GM18867 (cell line): ENCODE data around the gene MPHOSPH6.
"Not testable (repeated sequence)": the region's sequence is repeated elsewhere in the genome, so short reads cannot be mapped to it uniquely, and the experiment has no call there.

Source experiments
- ATAC-seq: cut with Tn5 transposase; IDR thresholded peaks from one replicate; pipeline ENCODE4 v1.9.1; 2021; ENCODE audit warnings: mild to moderate bottlenecking, moderate library complexity; ENCODE audit not compliant: unreplicated experiment

The MPHOSPH6 gene

GRCh38 chr16:82124651-82125050 lies 45.4 kb downstream of the MPHOSPH6 start:
- no peak for ATAC-seq

- ATAC-seq: no peak
Observed at GRCh38 chr16:82119405-82119804, 50.6 kb downstream of the MPHOSPH6 start.

- no peak for ATAC-seq
Observed at GRCh38 chr16:82118749-82119148, 51.3 kb downstream of the MPHOSPH6 start.

- no peak for ATAC-seq
Observed at GRCh38 chr16:82116535-82116934, 53.5 kb downstream of the MPHOSPH6 start.

- no peak for ATAC-seq
Observed at GRCh38 chr16:82113741-82114140, 56.3 kb downstream of the MPHOSPH6 start.

GRCh38 chr16:82111944-82112343 lies 58.1 kb downstream of the MPHOSPH6 start:
- ATAC-seq: no peak

- ATAC-seq: not testable (repeated sequence)
Observed at GRCh38 chr16:82109266-82109665, 60.8 kb downstream of the MPHOSPH6 start.

- ATAC-seq: no peak
Observed at GRCh38 chr16:82108774-82109173, 61.2 kb downstream of the MPHOSPH6 start.

- no peak for ATAC-seq
Observed at GRCh38 chr16:82108100-82108499, 61.9 kb downstream of the MPHOSPH6 start.

- ATAC-seq: no peak
Observed at GRCh38 chr16:82105107-82105506, 64.9 kb downstream of the MPHOSPH6 start.
